ENCODE results near the gene MMEL1. TPM values are rescaled to one million over a fixed set of nuclear protein-coding genes. Genes with fewer than 3 reads are reported as not detected.

MMEL1 gene
- total and polyA plus RNA-seq, 2 of the 13 experiments (the other 11 are each of a cell fraction or from before 2014, with no cell fraction given), result 0.48 TPM; not detected in 1

DNA sequence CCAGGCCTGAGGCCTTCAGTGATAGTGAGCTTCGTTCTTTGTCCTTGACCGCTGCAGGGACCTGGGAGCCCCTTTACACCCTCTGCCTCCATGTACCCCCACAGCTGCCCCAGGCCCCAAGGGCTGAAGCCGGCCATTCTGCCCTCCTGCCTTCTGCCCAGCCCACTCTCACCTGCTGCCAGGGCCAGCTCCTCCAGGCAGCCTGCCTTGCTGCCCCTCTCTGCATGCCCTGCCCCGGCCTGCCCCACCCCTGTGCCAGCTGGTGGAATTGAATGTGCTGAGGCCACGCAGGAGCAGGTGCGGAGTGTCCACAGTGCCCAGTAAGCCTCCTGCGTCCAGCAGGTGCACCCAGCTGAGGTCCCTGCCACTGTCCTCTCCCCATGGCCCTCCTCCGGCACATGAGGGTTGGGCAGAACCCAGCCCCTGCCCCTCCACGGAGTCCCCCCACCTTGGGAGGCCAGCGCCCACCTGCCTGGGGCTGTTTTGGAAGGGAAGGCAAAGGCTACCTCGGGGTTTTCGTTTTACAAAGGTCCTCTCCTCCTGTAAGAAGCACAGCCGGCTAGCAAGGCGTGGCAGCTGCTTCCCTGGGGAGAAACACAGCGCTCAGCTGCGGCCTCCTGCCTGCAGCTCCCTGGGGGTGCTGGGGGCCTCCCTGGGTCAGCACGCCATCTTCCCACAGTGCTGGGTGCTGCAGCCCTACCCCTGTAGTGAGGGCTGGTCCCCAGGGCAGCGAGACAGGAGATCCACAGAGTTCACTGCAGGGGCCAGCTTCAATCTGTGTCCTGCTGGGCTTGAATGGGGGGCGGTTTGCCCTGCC lies 21.0 kb downstream of the MMEL1 start:
- no TSS peak for BruUV-seq (replicated peaks)
- H3K27ac ChIP-seq (ENCODE audit: extremely low read length, insufficient read depth, low read length), result no peak overlapping the region
- 33% methylated on average over 1 of the region's 19 CpGs for WGBS (ENCODE audit: low lambda C conversion rate)
- POLR2A ChIA-PET, result interaction anchor here (1.3 kb wide), 1 partner anchor 26 kb away, joined by 3 read pairs; no protein-coding TSS in a partner anchor
- H2AFZ ChIP-seq (ENCODE audit: low read length), result no peak overlapping the region
- no peaks in the 10 kb centered on the region for H3K9me3 ChIP-seq (ENCODE audit: low read length)
- intact Hi-C loops (cut with micrococcal nuclease; ENCODE audit: unreplicated experiment) (no loop called here), in situ Hi-C loops (cut with HindIII; ENCODE audit: extremely low pct_ligation_motif_present, low pct_unique_long_range_greater_than_20kb) (no loop called here)
- ATAC-seq, result no peak; the same call in 2 of the 3 replicates
- no peak for FAIRE-seq
- H3K79me2 ChIP-seq (ENCODE audit: insufficient read depth, low read length), result no peaks in the 10 kb centered on the region
- no peaks in the 10 kb centered on the region for H4K20me1 ChIP-seq (ENCODE audit: insufficient read depth, low read length)
- H3K9ac ChIP-seq (ENCODE audit: insufficient read depth, low read depth, low read length), result no peak overlapping the region
- TF ChIP-seq AGO1 (IDR thresholded peaks at IDR 0.05; ENCODE audit: low read depth, low read length, poor library complexity, severe bottlenecking) (peak; percentile 8), POLR2G (IDR thresholded peaks at IDR 0.05; ENCODE audit: low read depth, low read length) (no peak)
- no peak overlapping the region for H3K4me2 ChIP-seq (ENCODE audit: low read depth, low read length)
- CTCF ChIA-PET (ENCODE audit: low intra/inter-chr PET ratio, low total read pairs), result no interaction called here
- peaks cover 6% of the 10 kb centered on the region; the same call in 1 of the 2 replicates for H3K4me1 ChIP-seq (ENCODE audit: insufficient read depth, low read length)
- H3K4me3 ChIP-seq (replicated peaks in 1 of 3; ENCODE audit: insufficient read depth in 1 of 3, low read depth in 2 of 3, low read length in 3 of 3), result no peak overlapping the region
- H3K27me3 ChIP-seq (ENCODE audit: control insufficient read depth in 1 of 2, insufficient read depth in 2 of 2, low read length in 2 of 2), result peaks cover 6 to 51% of the 10 kb centered on the region in 2 experiments; a peak in 4 of 5 replicates
- H3K36me3 ChIP-seq (replicated peaks in 1 of 2; ENCODE audit: control insufficient read depth in 1 of 2, insufficient read depth in 2 of 2, low read length in 2 of 2), result no peaks in the 10 kb centered on the region
- DNase-seq (ENCODE audit: low spot score), result no peak

DNA sequence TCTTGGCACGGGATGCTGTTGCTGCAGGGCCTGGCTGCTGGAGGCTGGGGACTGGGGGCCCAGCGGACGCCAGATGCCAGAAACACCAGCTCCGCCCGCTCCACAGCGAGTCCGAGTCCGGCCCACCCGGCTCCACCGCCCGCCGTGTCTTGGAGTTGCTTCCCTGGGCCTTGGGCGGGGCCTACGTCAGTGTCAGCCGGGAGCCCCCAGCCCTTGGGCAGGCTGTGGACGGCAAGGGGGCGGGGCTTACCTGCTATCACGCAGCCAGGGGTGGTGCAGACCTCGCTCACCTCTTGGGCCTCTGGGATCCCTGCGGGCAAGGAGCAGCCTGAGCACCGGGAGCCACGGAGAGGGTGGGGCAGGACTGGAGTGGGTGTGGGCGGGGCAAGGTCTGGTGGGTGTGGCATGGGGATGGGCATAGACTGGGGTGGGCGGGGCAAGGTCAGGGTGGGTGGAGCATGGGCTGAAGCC lies 21.8 kb downstream of the MMEL1 start:
- no TSS peak for BruUV-seq (replicated peaks)
- ChIA-PET POLR2A (interaction anchor here (1.3 kb wide), 1 partner anchor 25 kb away, joined by 3 read pairs; no protein-coding TSS in a partner anchor), CTCF (ENCODE audit: low intra/inter-chr PET ratio, low total read pairs) (no interaction called here)
- Histone ChIP-seq H3K4me3 (replicated peaks in 1 of 3; ENCODE audit: insufficient read depth in 1 of 3, low read depth in 2 of 3, low read length in 3 of 3) (no peak overlapping the region), H3K27me3 (ENCODE audit: control insufficient read depth in 1 of 2, insufficient read depth in 2 of 2, low read length in 2 of 2) (peaks cover 7 to 54% of the 10 kb centered on the region in 2 experiments; a peak in 4 of 5 replicates), H2AFZ (ENCODE audit: low read length) (no peak overlapping the region), H3K9ac (ENCODE audit: insufficient read depth, low read depth, low read length) (no peak overlapping the region), H3K36me3 (replicated peaks in 1 of 2; ENCODE audit: control insufficient read depth in 1 of 2, insufficient read depth in 2 of 2, low read length in 2 of 2) (no peaks in the 10 kb centered on the region), H3K79me2 (ENCODE audit: insufficient read depth, low read length) (no peaks in the 10 kb centered on the region), H3K27ac (ENCODE audit: extremely low read length, insufficient read depth, low read length) (no peak overlapping the region), H3K4me2 (ENCODE audit: low read depth, low read length) (peak overlapping the region; percentile 18; the same call in 1 of the 2 replicates), H3K9me3 (ENCODE audit: low read length) (no peaks in the 10 kb centered on the region), H3K4me1 (ENCODE audit: insufficient read depth, low read length) (peaks cover 6% of the 10 kb centered on the region; the same call in 1 of the 2 replicates), H4K20me1 (ENCODE audit: insufficient read depth, low read length) (no peaks in the 10 kb centered on the region)
- peak; percentile 62 for ATAC-seq
- no peak for DNase-seq (ENCODE audit: low spot score)
- in situ Hi-C loops (cut with HindIII; ENCODE audit: extremely low pct_ligation_motif_present, low pct_unique_long_range_greater_than_20kb), result no loop called here
- no peak for FAIRE-seq
- intact Hi-C loops (cut with micrococcal nuclease; ENCODE audit: unreplicated experiment), result no loop called here
- 9% methylated on average over 10 of the region's 24 CpGs for WGBS (ENCODE audit: low lambda C conversion rate)
- TF ChIP-seq PATZ1 (CRISPR knock-in tag; IDR thresholded peaks at IDR 0.05), result peak; percentile 22; the same call in 1 of the 2 replicates
- no peak for TF ChIP-seq NPAS2 (CRISPR knock-in tag; IDR thresholded peaks at IDR 0.05; ENCODE audit: borderline replicate concordance)
- TF ChIP-seq AKNA (CRISPR knock-in tag; IDR thresholded peaks at IDR 0.05; ENCODE audit: borderline replicate concordance), result peak; percentile 65; the same call in 1 of the 2 replicates
- TF ChIP-seq ARID2 (CRISPR knock-in tag; IDR thresholded peaks at IDR 0.05; ENCODE audit: borderline replicate concordance), result no peak

All from HepG2 (cell line).